ENCODE results near the gene BICDL2. TPM values are rescaled to one million over a fixed set of nuclear protein-coding genes. Genes with fewer than 3 reads are reported as not detected.

The BICDL2 gene
- total and polyA plus RNA-seq, 2 of the 8 experiments (the other 6 are each of a cell fraction or from before 2014, with no cell fraction given) = 7.3 to 15.9 TPM

DNA sequence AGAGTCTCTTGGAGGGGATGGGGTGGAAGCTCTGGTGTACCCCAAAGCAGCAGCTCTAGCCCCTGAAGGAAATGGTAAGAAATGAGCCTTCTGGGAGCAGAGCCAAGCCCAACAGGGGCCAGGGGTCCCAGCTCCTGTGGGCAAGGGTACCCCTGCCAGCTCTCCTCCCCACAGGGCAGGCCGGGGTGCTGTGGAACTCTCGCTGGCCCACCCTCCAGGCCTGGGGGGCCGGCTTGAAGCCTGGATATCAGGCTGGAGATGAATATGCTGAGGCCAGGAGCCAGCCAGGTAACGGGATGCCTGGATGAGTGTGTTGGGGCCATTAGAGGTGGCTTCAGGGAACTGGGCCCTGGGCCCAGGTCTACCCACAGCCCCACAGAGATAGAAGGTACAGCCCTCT lies 36.2 kb downstream of the BICDL2 start (continued):
- TF ChIP-seq POU5F1 (IDR thresholded peaks at IDR 0.05; ENCODE audit: low read depth, low read length) (no peak), RNF2 (IDR thresholded peaks at IDR 0.05; ENCODE audit: borderline replicate concordance, low read depth, low read length, missing control alignments, poor library complexity, severe bottlenecking) (no peak), KDM1A (IDR thresholded peaks at IDR 0.05; ENCODE audit: borderline replicate concordance, low read length) (no peak), CREB1 (IDR thresholded peaks at IDR 0.05) (no peak), SP1 (IDR thresholded peaks at IDR 0.05; ENCODE audit: low read depth, low read length) (no peak)

All from H1 (cell line).